HG02852 (cell line): Measurements from ENCODE around the gene PRKCA.

ENCODE experiments used
- ATAC-seq: cut with Tn5 transposase; IDR thresholded peaks from one replicate; pipeline ENCODE4 v1.9.1; 2021; ENCODE audit warnings: mild to moderate bottlenecking, moderate library complexity; ENCODE audit not compliant: unreplicated experiment

The PRKCA gene

DNA sequence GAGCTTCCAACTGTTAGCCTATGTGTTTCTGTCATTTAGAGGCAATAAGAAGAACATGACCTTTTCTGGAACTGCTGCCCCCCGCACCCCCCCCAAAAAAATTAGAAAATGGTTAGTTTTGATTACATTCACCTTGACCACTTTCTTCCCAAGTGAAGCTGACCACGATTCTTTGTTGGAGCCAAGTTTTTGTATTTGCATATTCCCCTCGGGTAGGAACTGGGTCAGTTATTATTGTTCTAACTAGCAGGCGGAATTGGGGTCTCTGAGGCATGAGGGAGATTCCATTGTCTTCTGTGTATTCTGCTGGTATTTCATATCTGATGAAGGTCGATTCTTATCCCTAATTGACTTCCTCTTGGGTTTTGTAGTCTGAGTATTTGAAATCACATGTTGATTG is 231.6 kb downstream of the PRKCA start:
- no peak for ATAC-seq

DNA sequence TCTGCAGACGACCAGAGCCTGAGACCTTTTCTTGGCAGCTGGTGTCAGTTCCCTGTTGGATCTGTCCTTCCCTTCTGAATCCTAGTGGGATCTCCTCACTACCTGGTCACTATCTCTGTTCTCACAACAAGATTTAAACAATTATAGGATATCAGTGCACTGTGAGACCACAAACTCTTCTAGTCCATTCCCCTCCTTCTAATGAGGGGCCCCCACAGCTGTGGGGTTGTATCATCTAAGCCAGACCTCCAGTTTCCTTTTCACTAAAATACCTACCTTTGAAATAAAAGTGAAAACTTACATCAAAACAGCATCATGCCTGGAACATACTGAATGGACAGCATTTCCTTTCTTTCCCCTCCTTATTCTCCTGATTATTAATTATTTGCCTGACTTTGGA is 233.2 kb downstream of the PRKCA start:
- ATAC-seq, result no peak

DNA sequence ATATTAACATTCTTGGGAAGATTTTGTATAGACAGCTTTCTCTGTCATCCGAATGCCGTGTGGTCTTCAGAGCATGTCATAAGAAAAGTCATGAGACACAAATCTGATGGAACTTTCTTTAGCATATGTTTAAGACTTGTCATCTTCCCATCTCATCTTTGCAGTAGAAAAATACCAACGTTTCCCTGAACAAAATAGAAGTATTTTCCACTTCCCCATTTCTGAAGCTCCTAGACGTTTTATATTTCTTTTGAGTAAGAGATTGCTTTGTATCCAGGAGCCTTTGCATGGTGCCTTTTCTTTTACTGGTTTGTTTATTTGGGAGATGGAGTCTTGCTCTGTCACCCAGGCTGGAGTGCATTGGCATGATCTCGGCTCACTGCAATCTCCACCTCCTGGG is 235.1 kb downstream of the PRKCA start:
- ATAC-seq, result no peak

DNA sequence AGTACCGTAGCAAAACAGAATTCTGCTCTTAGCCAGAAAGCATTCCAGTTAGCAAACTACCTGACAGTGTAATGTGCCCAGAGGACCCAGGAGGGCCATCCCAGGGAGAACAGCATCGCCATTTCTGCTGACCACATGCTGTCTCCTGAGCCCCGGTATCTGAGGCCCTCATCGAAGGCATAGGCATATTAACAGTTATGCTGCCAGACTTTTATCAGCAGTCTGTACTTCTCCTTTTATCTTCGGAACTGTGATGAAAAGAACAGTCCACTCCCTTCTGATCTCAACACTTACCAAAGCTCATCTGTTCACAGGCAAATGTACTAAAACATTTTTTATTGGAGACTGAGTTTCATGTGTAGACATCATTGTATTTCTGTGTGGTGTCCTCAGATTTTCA is 236.4 kb downstream of the PRKCA start:
- ATAC-seq, result no peak

- ATAC-seq, result no peak
These were observed 237.8 kb downstream of the PRKCA start for GRCh38 chr17:66540131-66540781.

DNA sequence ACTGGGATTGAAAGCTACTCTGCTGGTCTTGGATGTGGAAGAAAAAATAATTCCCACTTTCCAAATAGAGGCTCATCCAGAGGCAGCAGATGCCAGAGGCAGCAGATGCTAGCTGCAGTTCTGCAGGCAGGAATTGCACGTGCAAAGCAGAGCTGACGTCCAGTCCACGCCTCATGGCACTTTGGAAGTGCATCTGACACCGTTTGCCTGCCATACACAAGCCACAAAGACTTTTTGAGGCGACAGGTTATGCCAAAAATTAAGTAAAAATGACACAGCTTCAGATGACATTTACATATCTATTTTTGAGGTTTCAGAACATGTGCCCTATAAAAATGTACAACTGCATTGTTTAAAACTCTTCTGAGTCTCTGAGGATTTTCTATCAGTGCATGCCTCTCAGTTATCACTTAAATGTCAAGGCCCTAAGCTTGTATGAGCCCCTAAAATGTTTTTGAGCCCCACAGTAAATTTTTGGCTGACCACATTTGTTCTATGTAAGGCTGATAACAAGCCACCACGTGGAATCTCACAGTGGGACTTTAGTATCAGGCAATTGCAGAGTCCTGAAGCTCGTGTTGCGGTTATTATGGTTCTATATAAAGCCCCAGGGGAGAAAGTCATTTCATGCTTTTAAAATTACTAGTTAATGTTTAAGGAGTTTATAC is 239.2 kb downstream of the PRKCA start:
- ATAC-seq, result no peak

- ATAC-seq, result no peak
These were observed 239.9 kb downstream of the PRKCA start for GRCh38 chr17:66542129-66542966.

DNA sequence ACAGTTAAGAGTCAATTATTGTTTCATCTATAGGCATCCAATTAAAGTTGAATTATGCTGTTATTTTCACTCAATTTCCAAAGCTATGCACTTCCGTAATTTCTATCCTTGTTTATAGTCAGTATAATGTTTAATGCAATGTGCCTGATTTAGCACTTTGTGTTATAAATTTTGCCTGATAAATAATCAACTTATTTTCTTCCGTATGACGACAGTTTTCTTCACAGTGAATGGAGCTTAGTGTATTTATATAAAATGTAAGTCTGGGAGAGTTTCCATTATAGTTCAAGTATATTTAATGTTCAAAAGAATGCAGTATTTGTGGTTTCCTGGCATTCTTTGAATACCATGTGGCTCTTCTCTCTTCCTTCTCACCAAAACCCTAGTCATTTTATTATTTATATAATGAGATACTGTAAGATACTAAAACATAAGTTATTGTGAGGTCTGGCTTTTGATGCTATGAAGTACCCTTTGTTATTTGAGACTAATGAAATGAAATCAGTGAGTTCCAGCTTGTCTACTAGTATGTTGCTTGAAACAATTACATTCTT is 240.6 kb downstream of the PRKCA start:
- no peak for ATAC-seq

DNA sequence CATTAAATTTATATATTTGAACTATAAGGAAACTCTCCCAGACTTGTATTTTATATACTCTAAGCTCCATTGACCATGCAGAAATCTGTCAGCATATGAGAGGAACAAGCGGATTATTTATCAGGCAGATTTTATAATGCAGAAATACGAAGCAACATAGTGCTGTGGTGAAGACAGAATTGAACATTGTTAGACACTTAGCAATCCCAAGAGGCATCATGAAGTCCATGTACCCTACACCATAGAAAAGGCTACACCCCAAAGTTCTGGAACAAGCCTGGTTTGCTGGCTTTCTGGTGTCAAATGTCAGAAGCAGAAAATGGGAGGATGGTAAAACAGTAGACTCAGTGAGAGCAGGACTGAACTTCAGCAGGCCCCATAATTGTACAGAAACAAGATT is 241.1 kb downstream of the PRKCA start:
- no peak for ATAC-seq

GRCh38 chr17:66545918-66546317 is 243.5 kb downstream of the PRKCA start:
- ATAC-seq, result no peak

GRCh38 chr17:66547151-66547865 is 244.9 kb downstream of the PRKCA start:
- ATAC-seq, result no peak

GRCh38 chr17:66548158-66548557 is 245.7 kb downstream of the PRKCA start:
- ATAC-seq, result no peak

DNA sequence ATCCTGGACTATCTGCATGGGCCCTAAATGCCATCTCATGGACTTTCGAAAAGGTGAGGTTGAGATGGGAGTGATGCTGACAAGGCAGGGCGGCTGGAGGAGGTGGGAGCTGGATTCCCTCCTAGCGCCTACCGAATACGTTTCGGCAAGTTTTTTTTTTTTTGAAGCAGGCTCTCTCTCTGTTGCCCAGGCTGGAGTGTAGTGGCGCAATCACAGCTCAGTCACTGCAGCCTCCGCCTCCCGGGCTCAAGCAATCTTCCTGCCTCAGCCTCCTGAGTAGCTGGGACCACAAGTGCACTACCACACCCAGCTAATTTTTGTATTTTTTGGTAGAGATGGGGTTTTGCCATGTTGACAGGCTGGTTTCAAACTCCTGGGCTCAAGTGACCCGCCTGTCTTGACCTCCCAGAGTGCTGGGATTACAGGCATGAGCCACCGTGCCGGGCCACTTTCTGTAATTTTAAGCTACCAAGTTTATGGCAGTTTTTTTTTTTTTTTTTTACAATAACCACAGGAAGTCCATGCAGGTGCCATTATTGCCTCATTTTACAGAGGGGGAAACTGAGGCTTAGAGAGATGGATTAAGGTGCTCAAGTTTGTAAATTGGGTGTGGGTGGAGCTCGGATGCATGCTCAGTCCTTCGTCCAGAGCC is 246.4 kb downstream of the PRKCA start:
- ATAC-seq, result no peak

GRCh38 chr17:66549311-66549704 is 246.9 kb downstream of the PRKCA start:
- ATAC-seq, result no peak

DNA sequence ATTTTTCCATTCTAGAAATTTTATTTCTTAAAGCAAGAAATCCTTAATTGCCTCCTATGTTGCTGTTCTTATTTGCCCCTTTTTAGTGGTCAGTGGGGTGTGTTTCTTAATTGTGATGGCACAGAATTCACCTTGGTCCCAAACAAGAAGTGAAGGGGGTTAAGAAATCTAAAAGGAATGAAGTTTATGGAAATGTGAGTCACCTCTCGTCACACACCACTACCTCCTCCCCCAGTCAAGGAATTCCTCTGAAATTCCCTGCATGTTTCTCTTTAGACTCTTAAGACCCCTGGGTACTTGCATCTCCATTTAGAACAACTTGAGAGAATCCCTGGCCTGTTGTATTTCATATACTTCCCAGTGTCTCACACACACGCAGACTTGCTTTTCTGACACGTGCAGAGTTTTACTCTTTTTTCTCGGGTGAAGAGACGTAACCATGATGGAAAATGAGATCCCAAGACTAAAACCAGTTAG is 247.4 kb downstream of the PRKCA start:
- no peak for ATAC-seq

GRCh38 chr17:66551839-66552238 is 249.4 kb downstream of the PRKCA start:
- ATAC-seq, result no peak

DNA sequence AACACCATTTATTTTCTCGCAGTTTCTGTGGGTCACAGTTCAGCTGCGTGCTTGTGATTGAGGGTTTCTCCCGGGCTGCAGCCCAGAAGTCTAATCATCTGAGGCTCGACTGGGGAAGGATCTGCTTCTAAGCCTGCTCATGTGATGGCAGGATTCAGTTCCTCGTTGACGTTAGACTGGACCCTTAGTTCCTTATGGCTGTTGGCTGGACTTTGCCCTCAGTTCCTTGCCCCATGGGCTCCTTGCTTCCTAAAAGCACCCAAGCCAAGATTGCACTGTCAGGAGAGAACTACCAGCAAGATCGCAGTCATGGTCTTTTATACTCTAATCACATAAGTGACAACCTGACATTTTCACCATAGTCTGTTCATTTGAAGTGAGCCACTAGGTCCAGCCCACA is 250.0 kb downstream of the PRKCA start:
- no peak for ATAC-seq

GRCh38 chr17:66555605-66556004 is 253.2 kb downstream of the PRKCA start:
- ATAC-seq, result no peak

DNA sequence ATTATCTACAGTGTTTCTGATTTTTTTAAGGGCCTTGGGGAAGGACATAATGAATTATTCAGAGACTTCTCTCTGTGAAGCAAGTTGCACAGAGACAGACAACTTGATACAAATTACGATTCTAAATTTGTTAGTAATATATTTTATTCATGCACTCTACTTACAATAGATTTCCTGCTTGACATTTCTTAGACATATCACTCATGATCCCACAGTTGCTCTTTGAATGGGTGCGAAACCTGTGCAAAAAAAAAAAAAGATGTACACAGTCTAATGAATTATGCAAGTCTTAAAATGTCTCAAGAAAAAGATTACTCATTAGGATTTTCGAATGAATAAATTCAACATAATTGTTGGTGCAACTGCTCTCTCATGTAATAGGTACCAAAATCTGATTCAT is 254.8 kb downstream of the PRKCA start:
- no peak for ATAC-seq

- ATAC-seq, result no peak
These were observed 255.5 kb downstream of the PRKCA start for GRCh38 chr17:66557886-66558285.
